B cell (primary cell): Measurements from ENCODE around the gene ARHGAP12.

Experiments used
- CTCF ChIP-seq: fragments of 200-600 bp; IDR thresholded peaks from one replicate; pipeline ENCODE4 v1.8.0; 2022; ENCODE audit warnings: antibody characterized with exemption, mild to moderate bottlenecking
- EZH2 ChIP-seq: IDR thresholded peaks from 2 replicates; pipeline ENCODE4 v1.6.1; 2012; ENCODE audit warnings: borderline replicate concordance, low read depth, mild to moderate bottlenecking, moderate library complexity, low read length; ENCODE audit not compliant: insufficient read depth, poor library complexity, severe bottlenecking

GRCh38 chr10:31762316-31762715, 166.3 kb downstream of the ARHGAP12 start:
- TF ChIP-seq CTCF (no peak), EZH2 (no peak)
